SK-N-SH treated with all-trans-retinoic acid at 6 μM for 48 hours (cell line): ENCODE measurements around the gene TSSK2.

Experiments
- ARNTL ChIP-seq: fragments of 450-650 bp; formaldehyde crosslinking; IDR thresholded peaks from 2 replicates; pipeline ENCODE4 v1.5.0; 2020; ENCODE audit warnings: low read depth, mild to moderate bottlenecking, moderate library complexity, borderline replicate concordance
- CREB5 ChIP-seq: fragments of 250-450 bp; sonication (Bioruptor Pico); IDR thresholded peaks from 2 replicates; pipeline ENCODE4 v1.5.1; 2020; ENCODE audit warnings: low read depth, mild to moderate bottlenecking, moderate library complexity
- CSRNP3 ChIP-seq: fragments of 250-450 bp; sonication (Bioruptor Pico); IDR thresholded peaks from 2 replicates; pipeline ENCODE4 v1.5.1; 2021; ENCODE audit warnings: mild to moderate bottlenecking, moderate library complexity
- PATZ1 ChIP-seq: fragments of 250-450 bp; sonication (Bioruptor Pico); IDR thresholded peaks from 2 replicates; pipeline ENCODE4 v1.8.0; 2020; ENCODE audit warnings: mild to moderate bottlenecking, moderate library complexity, borderline replicate concordance
- ZFP30 ChIP-seq: fragments of 450-650 bp; formaldehyde crosslinking; IDR thresholded peaks from 2 replicates; pipeline ENCODE4 v1.5.0; 2022; ENCODE audit warnings: mild to moderate bottlenecking, moderate library complexity

- TF ChIP-seq CSRNP3 (CRISPR knock-in tag) (no peak), PATZ1 (CRISPR knock-in tag) (no peak), ARNTL (no peak), ZFP30 (CRISPR knock-in tag) (no peak), CREB5 (no peak)
Observed at GRCh38 chr22:19119949-19120348, 11.2 kb upstream of the TSSK2 start.
